Hepatocyte (in vitro differentiated cells): ENCODE measurements around the gene UBE2S.

Source experiments
- EZH2 ChIP-seq: fragments of 200-600 bp; sonication (generic); IDR thresholded peaks from 2 replicates; pipeline ENCODE4 v1.6.1; 2016; ENCODE audit warnings: antibody characterized with exemption, mild to moderate bottlenecking, borderline replicate concordance
- EZH2phosphoT487 ChIP-seq: fragments of 200-600 bp; sonication (generic); IDR thresholded peaks from one replicate; pipeline ENCODE4 v1.6.1; 2018; ENCODE audit warnings: antibody characterized with exemption, mild to moderate bottlenecking, low read depth, moderate library complexity; ENCODE audit not compliant: unreplicated experiment, severe bottlenecking
- TF ChIP-seq, protein P1 (sequence below): fragments of 200-600 bp; sonication (generic); IDR thresholded peaks from 2 replicates; pipeline ENCODE4 v1.5.1; 2016; ENCODE audit warnings: antibody characterized with exemption, mild to moderate bottlenecking; ENCODE audit not compliant: poor library complexity

DNA sequence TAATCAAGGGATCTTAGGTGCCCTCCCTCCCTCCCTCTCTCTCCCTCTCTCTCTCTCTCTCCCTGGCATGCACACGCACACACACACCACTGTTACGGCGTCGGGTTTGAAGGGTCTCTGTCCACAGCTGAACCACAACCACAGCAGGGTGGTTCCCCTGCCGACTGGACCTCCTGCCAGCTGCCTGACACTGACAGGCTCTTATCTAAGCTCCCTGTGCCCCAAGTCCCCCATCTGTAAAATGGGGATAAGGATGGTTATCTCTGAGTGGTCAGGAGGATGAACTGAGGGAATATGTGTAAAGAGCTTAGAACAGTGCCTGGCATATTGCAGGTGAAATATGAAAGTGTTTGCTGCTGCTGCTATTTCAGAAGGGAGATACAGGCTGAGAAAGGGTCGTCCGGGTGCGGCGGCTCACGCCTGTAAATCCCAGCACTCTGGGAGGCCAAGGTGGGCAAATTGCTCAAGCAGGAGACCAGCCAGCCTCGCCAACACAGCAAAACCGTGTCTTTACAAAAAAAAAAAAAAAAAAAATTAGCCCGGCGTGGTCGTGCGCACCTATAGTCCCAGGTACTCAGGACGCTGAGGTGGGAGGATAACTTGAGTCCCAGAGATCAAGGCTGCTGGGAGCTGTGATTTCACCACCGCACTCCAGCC lies 36.4 kb upstream of the UBE2S start:
- TF ChIP-seq, protein P1, sequence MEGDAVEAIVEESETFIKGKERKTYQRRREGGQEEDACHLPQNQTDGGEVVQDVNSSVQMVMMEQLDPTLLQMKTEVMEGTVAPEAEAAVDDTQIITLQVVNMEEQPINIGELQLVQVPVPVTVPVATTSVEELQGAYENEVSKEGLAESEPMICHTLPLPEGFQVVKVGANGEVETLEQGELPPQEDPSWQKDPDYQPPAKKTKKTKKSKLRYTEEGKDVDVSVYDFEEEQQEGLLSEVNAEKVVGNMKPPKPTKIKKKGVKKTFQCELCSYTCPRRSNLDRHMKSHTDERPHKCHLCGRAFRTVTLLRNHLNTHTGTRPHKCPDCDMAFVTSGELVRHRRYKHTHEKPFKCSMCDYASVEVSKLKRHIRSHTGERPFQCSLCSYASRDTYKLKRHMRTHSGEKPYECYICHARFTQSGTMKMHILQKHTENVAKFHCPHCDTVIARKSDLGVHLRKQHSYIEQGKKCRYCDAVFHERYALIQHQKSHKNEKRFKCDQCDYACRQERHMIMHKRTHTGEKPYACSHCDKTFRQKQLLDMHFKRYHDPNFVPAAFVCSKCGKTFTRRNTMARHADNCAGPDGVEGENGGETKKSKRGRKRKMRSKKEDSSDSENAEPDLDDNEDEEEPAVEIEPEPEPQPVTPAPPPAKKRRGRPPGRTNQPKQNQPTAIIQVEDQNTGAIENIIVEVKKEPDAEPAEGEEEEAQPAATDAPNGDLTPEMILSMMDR, result no peak
- TF ChIP-seq EZH2phosphoT487, result no peak
- no peak for TF ChIP-seq EZH2
